DOHH2 (cell line): ENCODE measurements around the gene CELF1.

Experiments used
- H3F3A ChIP-seq: fragments of 200-600 bp; sonication (generic), shearing (Covaris generic); 2 replicates; pipeline ENCODE4 v1.6.0; 2016; ENCODE audit warnings: antibody characterized with exemption, mild to moderate bottlenecking; ENCODE audit not compliant: control insufficient read depth, insufficient read depth
- H3K27ac ChIP-seq: fragments of 200-600 bp; sonication (generic); 2 replicates; pipeline ENCODE4 v1.5.1; 2014; ENCODE audit warnings: low read depth, mild to moderate bottlenecking, low read length, moderate library complexity
- H3K27me3 ChIP-seq: fragments of 200-600 bp; sonication (generic); 2 replicates; pipeline ENCODE4 v1.6.1; 2014; ENCODE audit warnings: mild to moderate bottlenecking, low read length, mixed read lengths; ENCODE audit not compliant: control insufficient read depth
- H3K36me3 ChIP-seq: fragments of 200-600 bp; sonication (generic); 2 replicates; pipeline ENCODE4 v1.6.1; 2014; ENCODE audit warnings: mild to moderate bottlenecking, low read length, moderate library complexity, mixed read lengths; ENCODE audit not compliant: control insufficient read depth
- H3K4me1 ChIP-seq: fragments of 200-600 bp; sonication (generic); 2 replicates; pipeline ENCODE4 v1.6.1; 2014; ENCODE audit warnings: mild to moderate bottlenecking, low read length, mixed read lengths; ENCODE audit not compliant: control insufficient read depth
- H3K4me2 ChIP-seq: fragments of 200-600 bp; sonication (generic); 2 replicates; pipeline ENCODE4 v1.6.0; 2014; ENCODE audit warnings: mild to moderate bottlenecking, low read length, moderate library complexity
- H3K4me3 ChIP-seq: fragments of 200-600 bp; sonication (generic); 2 replicates; pipeline ENCODE4 v1.5.1; 2014; ENCODE audit warnings: mild to moderate bottlenecking, low read length, mixed read lengths
- H3K79me2 ChIP-seq: fragments of 200-600 bp; sonication (generic); 2 replicates; pipeline ENCODE4 v1.6.1; 2014; ENCODE audit warnings: mild to moderate bottlenecking, low read length, mixed read lengths; ENCODE audit not compliant: control insufficient read depth
- H3K9me2 ChIP-seq: fragments of 200-600 bp; sonication (generic); replicated peaks from 2 replicates; pipeline ENCODE4 v1.6.1; 2014; ENCODE audit warnings: mild to moderate bottlenecking, low read length, mixed read lengths; ENCODE audit not compliant: control insufficient read depth
- H3K9me3 ChIP-seq: fragments of 200-600 bp; sonication (generic); 2 replicates; pipeline ENCODE4 v1.6.1; 2014; ENCODE audit warnings: antibody characterized with exemption, low read length, mixed read lengths; ENCODE audit not compliant: control insufficient read depth, insufficient read depth
- H4K20me1 ChIP-seq: fragments of 200-600 bp; sonication (generic); 2 replicates; pipeline ENCODE4 v1.6.0; 2014; ENCODE audit warnings: low read depth, mild to moderate bottlenecking, antibody characterized with exemption, low read length, moderate library complexity; ENCODE audit not compliant: control insufficient read depth, insufficient read depth
- CTCF ChIP-seq: fragments of 200-600 bp; sonication (generic); IDR thresholded peaks from one replicate; pipeline ENCODE4 v1.5.1; 2014; ENCODE audit warnings: antibody characterized with exemption, mild to moderate bottlenecking, low read depth, low read length; ENCODE audit not compliant: poor library complexity, severe bottlenecking
- EZH2phosphoT487 ChIP-seq: fragments of 200-600 bp; sonication (generic); IDR thresholded peaks from 2 replicates; pipeline ENCODE4 v1.6.1; 2017; ENCODE audit warnings: borderline replicate concordance, mild to moderate bottlenecking, antibody characterized with exemption, low read length, moderate library complexity, mixed read lengths

The CELF1 gene

DNA sequence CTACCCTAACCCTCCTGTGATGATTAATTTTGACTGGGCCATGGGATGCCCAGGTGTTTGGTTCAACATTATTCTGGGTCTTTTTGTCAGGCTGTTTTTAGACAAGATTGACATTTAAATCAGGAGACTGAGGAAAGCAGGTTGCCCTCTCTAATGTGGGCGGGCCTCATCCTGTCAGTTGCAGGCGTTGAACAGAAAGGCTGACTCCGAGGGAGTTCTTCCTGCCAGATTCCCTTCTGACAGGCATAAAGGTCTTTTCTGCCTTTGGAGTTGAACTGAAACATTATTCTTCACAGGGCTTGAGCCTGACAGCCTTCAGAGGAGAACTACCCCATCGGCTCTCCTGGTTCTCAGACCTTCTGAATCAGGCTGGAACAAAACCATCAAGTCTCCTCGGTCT, 122.4 kb downstream of the CELF1 start:
- no peak overlapping the region for H3K4me3 ChIP-seq
- H3K4me1 ChIP-seq: peaks cover 10% of the 10 kb centered on the region
- H3K4me2 ChIP-seq: no peak overlapping the region
- TF ChIP-seq CTCF (no peak), EZH2phosphoT487 (no peak)
- no peaks in the 10 kb centered on the region for H4K20me1 ChIP-seq
- H3K27me3 ChIP-seq: no peaks in the 10 kb centered on the region
- no peak overlapping the region for H3K27ac ChIP-seq
- peaks cover 7% of the 10 kb centered on the region for H3K79me2 ChIP-seq
- no peaks in the 10 kb centered on the region for H3F3A ChIP-seq
- H3K9me3 ChIP-seq: no peaks in the 10 kb centered on the region
- no peaks in the 10 kb centered on the region for H3K9me2 ChIP-seq
- H3K36me3 ChIP-seq: peaks cover 2% of the 10 kb centered on the region

DNA sequence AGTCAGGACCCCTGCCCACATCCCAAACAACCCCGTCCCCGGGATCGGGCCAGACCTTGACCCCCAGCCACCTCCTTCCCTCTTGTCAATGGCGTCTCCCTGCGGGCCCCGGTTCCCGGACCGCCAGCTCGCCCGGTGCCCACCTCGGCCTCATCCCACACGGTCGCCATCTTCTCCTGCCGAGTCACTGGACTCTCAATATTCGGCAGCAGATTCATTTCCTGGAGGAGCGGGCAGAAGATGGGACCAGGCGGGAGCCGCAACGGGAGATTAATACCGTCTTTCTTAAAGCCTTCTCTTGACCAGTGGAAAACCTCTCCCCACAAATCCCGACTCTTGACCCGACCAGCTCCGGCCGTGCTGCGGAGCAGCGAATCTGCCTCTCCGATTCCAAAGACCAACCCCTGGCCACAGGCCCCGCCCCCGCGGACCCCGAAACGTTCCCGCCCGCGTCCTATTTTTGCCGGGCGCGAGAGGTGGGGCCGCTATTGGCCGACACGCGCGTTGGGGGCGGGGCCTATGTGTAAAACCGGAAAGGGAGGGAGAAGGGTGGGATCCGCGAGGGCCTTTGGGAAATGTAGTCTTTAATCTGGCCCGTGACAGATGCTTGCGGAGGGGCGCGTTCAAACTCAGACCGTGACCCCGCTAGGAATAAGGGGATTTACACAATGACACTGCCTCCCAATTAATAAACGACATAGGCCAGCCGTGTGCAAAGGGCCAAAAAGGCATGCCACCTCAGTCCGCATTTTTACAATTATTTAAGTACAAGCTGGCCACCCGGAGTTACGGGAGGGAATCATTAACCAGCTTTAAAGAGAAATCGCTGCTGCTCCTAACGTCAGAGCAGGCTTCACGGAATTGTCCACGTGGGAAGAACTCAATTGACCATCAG, 126.6 kb downstream of the CELF1 start, which contains the start of gene PSMC3:
TSS of gene PSMC3 (minus strand) at position 378 of the 895 bp plus-strand sequence. CDS start at position 218, 160 bp downstream.
- Histone ChIP-seq H3K4me2 (peak within 1 kb of the TSS; percentile 81), H4K20me1 (no peaks in the 10 kb centered on the region), H3K27ac (peak within 1 kb of the TSS; percentile 62), H3K4me1 (peaks cover 21% of the 10 kb centered on the region), H3K36me3 (peaks cover 38% of the 10 kb centered on the region), H3F3A (no peaks in the 10 kb centered on the region), H3K4me3 (peak within 1 kb of the TSS; percentile 85), H3K27me3 (no peaks in the 10 kb centered on the region), H3K9me2 (no peaks in the 10 kb centered on the region), H3K9me3 (no peaks in the 10 kb centered on the region), H3K79me2 (peaks cover 25% of the 10 kb centered on the region)
- TF ChIP-seq CTCF (no peak), EZH2phosphoT487 (no peak)

GRCh38 chr11:47425611-47426010, 127.3 kb downstream of the CELF1 start:
- H3K4me3 ChIP-seq: peak overlapping the region; percentile 85
- H4K20me1 ChIP-seq: no peaks in the 10 kb centered on the region
- no peak for TF ChIP-seq CTCF
- no peak for TF ChIP-seq EZH2phosphoT487
- peak overlapping the region; percentile 81 for H3K4me2 ChIP-seq
- peaks cover 45% of the 10 kb centered on the region for H3K36me3 ChIP-seq
- peaks cover 25% of the 10 kb centered on the region for H3K79me2 ChIP-seq
- H3K27ac ChIP-seq: 0 out of 2 replicates have a peak overlapping the region, but pooled peaks have one; percentile 62
- no peaks in the 10 kb centered on the region for H3K9me2 ChIP-seq
- no peaks in the 10 kb centered on the region for H3K9me3 ChIP-seq
- H3K27me3 ChIP-seq: no peaks in the 10 kb centered on the region
- peaks cover 21% of the 10 kb centered on the region for H3K4me1 ChIP-seq
- no peaks in the 10 kb centered on the region for H3F3A ChIP-seq
